KBM-7 (cell line): ENCODE data around the gene EFNA3.

Experiments
- DNase-seq: peaks from one replicate; pipeline ENCODE4 v3.0.0-alpha.2; 2015
- in situ Hi-C: fragments of 300-500 bp; cut with MboI; formaldehyde crosslinking; loops from 2 replicates; pipeline ENCODE4 v1.14.3; 2020; ENCODE audit warnings: low sequenced_read_pairs, low pct_unique_long_range_greater_than_20kb, mixed read lengths

The EFNA3 gene

GRCh38 chr1:155078469-155079209 is at the start of gene EFNA3:
Gene EFNA3, plus strand, starts transcription at chr1:155078837. Its CDS starts 105 bp downstream, at chr1:155078942.
- DNase-seq, result peak; percentile 53
- in situ Hi-C loops, result no loop called here

GRCh38 chr1:155029513-155030242 is 49.0 kb upstream of the EFNA3 start:
- in situ Hi-C loops, result no loop called here
- DNase-seq, result no peak

GRCh38 chr1:155030243-155030795 is 48.3 kb upstream of the EFNA3 start:
- no peak for DNase-seq
- in situ Hi-C loops, result no loop called here

- no peak for DNase-seq
- in situ Hi-C loops, result no loop called here
These were observed 47.7 kb upstream of the EFNA3 start for GRCh38 chr1:155030899-155031298.

GRCh38 chr1:155032886-155033285 is 45.8 kb upstream of the EFNA3 start:
- in situ Hi-C loops, result no loop called here
- DNase-seq, result no peak

GRCh38 chr1:155033524-155033923 is 45.1 kb upstream of the EFNA3 start, which contains the start of the genes DCST1 and DCST2:
Gene DCST1, plus strand, starts transcription at chr1:155033824. Its CDS starts 213 bp downstream, at chr1:155034037.
Gene DCST2, minus strand, starts transcription at chr1:155033781. Its CDS starts 80 bp downstream, at chr1:155033701.
- in situ Hi-C loops, result no loop called here
- no peak for DNase-seq

- no peak for DNase-seq
- in situ Hi-C loops, result no loop called here
These were observed 44.1 kb upstream of the EFNA3 start for GRCh38 chr1:155034318-155035208.

- DNase-seq, result no peak
- in situ Hi-C loops, result no loop called here
These were observed 42.7 kb upstream of the EFNA3 start for GRCh38 chr1:155035936-155036335.

- in situ Hi-C loops, result no loop called here
These were observed 41.6 kb upstream of the EFNA3 start for GRCh38 chr1:155037043-155037442.

GRCh38 chr1:155037851-155038441 is 40.7 kb upstream of the EFNA3 start:
- in situ Hi-C loops, result no loop called here

More at GRCh38 chr1:155037043-155037442, 41.6 kb upstream of the EFNA3 start:
- DNase-seq, result peak; percentile 17

GRCh38 chr1:155038602-155039307 is 39.9 kb upstream of the EFNA3 start:
- in situ Hi-C loops, result no loop called here
- DNase-seq, result no peak

More at GRCh38 chr1:155037851-155038441, 40.7 kb upstream of the EFNA3 start:
- DNase-seq, result no peak

- DNase-seq, result no peak
- in situ Hi-C loops, result no loop called here
These were observed 39.3 kb upstream of the EFNA3 start for GRCh38 chr1:155039308-155039669.

GRCh38 chr1:155040358-155041093 is 38.1 kb upstream of the EFNA3 start:
- in situ Hi-C loops, result no loop called here
- DNase-seq, result no peak

- in situ Hi-C loops, result no loop called here
- no peak for DNase-seq
These were observed 35.8 kb upstream of the EFNA3 start for GRCh38 chr1:155042789-155043188.

- no peak for DNase-seq
- in situ Hi-C loops, result no loop called here
These were observed 35.3 kb upstream of the EFNA3 start for GRCh38 chr1:155043301-155043702.

GRCh38 chr1:155043793-155044192 is 34.8 kb upstream of the EFNA3 start:
- in situ Hi-C loops, result no loop called here
- DNase-seq, result no peak

- in situ Hi-C loops, result no loop called here
- DNase-seq, result no peak
These were observed 34.3 kb upstream of the EFNA3 start for GRCh38 chr1:155044365-155044764.
